Ishikawa (cell line): ENCODE results near the gene KAT8.

ENCODE experiments used
- CEBPB ChIP-seq: IDR thresholded peaks from 2 replicates; pipeline ENCODE4 v1.6.1; 2012
- EP300 ChIP-seq: IDR thresholded peaks from 2 replicates; pipeline ENCODE4 v1.6.1; 2012; ENCODE audit warnings: borderline replicate concordance
- FOXM1 ChIP-seq: IDR thresholded peaks from 2 replicates; pipeline ENCODE4 v1.6.1; 2012; ENCODE audit warnings: low read depth, borderline replicate concordance
- RAD21 ChIP-seq: IDR thresholded peaks from 2 replicates; pipeline ENCODE4 v1.6.1; 2012; ENCODE audit warnings: low read depth
- TAF1 ChIP-seq: IDR thresholded peaks from 2 replicates; pipeline ENCODE4 v1.6.1; 2012; ENCODE audit warnings: low read depth, mild to moderate bottlenecking
- TF ChIP-seq, protein P1 (sequence below): IDR thresholded peaks from 2 replicates; pipeline ENCODE4 v1.6.1; 2012; ENCODE audit warnings: low read depth, mild to moderate bottlenecking
- TF ChIP-seq, protein P2 (sequence below): IDR thresholded peaks from 2 replicates; pipeline ENCODE4 v1.6.1; 2012

DNA sequence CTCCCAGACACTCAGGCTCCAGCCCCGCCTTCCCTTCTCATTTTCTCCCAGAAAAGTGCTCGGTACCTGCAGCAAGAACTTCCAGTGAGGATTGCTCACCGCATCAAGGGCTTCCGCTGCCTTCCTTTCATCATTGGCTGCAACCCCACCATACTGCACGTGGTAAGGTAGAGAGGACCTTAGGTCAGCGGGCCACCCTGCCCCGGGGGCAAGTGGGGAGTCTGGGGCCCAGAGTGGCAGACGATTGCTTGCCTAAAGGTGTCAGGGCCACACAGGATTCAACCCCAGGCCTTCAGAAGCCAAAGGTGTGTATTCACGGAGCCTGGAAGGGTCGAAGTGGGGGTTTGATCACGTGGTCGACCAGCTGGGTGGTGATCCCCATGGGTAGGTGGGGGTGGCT is 7.8 kb upstream of the KAT8 start:
- TF ChIP-seq, protein P1, sequence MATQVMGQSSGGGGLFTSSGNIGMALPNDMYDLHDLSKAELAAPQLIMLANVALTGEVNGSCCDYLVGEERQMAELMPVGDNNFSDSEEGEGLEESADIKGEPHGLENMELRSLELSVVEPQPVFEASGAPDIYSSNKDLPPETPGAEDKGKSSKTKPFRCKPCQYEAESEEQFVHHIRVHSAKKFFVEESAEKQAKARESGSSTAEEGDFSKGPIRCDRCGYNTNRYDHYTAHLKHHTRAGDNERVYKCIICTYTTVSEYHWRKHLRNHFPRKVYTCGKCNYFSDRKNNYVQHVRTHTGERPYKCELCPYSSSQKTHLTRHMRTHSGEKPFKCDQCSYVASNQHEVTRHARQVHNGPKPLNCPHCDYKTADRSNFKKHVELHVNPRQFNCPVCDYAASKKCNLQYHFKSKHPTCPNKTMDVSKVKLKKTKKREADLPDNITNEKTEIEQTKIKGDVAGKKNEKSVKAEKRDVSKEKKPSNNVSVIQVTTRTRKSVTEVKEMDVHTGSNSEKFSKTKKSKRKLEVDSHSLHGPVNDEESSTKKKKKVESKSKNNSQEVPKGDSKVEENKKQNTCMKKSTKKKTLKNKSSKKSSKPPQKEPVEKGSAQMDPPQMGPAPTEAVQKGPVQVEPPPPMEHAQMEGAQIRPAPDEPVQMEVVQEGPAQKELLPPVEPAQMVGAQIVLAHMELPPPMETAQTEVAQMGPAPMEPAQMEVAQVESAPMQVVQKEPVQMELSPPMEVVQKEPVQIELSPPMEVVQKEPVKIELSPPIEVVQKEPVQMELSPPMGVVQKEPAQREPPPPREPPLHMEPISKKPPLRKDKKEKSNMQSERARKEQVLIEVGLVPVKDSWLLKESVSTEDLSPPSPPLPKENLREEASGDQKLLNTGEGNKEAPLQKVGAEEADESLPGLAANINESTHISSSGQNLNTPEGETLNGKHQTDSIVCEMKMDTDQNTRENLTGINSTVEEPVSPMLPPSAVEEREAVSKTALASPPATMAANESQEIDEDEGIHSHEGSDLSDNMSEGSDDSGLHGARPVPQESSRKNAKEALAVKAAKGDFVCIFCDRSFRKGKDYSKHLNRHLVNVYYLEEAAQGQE = no peak
- TF ChIP-seq CEBPB (no peak), TAF1 (no peak), RAD21 (no peak), EP300 (no peak), FOXM1 (no peak)
- TF ChIP-seq, protein P2, sequence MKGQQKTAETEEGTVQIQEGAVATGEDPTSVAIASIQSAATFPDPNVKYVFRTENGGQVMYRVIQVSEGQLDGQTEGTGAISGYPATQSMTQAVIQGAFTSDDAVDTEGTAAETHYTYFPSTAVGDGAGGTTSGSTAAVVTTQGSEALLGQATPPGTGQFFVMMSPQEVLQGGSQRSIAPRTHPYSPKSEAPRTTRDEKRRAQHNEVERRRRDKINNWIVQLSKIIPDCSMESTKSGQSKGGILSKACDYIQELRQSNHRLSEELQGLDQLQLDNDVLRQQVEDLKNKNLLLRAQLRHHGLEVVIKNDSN = no peak
